Stimulated activated CD8-positive, alpha-beta memory T cell treated with anti-CD3 and anti-CD28 coated beads, Interleukin-2, amount 100 ng/mL, for 1 hour (primary cell): ENCODE results near the gene NKAIN4.
A peak's percentile ranks its signal among the peaks of the same experiment; 100 is the strongest.

Source experiments
- DNase-seq, 2 donors: peaks; one replicate each; pipeline ENCODE4 v3.0.0-alpha.2; 2020; ENCODE audit warnings: low read depth in 2 of 2

Gene NKAIN4

GRCh38 chr20:63254232-63254605 is at the start of gene NKAIN4:
Gene NKAIN4 (minus strand): TSS chr20:63254463. CDS start chr20:63254450, 13 bp downstream.
- DNase-seq = no peak

- DNase-seq = no peak
Measured at GRCh38 chr20:63303095-63303666, 48.9 kb upstream of the NKAIN4 start.

GRCh38 chr20:63301671-63302070 is 47.4 kb upstream of the NKAIN4 start:
- DNase-seq = no peak

DNA sequence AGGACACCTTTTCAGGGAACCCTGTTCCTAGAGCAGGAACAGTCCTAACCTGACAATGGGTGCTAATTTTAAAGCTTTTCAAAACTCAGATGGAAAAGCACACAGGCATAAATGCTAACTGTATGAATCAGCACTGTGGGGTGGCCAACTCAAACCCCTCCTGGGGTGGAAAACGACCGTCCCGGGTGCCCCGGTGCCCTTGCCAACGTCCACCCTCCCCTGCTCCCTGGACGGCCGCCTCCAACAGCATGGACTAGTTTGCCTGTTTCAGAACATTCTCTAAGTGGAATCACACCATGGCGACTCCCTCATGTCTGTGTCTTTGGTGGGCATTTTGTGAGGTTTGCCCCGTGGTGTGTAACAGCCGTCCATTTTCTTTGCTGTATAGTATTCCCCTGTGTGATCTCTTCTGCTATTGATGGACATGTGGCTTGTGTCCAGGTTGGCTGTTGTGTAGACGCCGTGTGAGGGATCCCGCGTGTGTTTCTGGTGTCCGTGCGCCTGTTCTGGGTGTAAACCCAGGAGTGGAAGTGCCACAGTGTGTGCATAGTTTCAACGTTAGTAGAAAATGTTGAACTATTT is 44.6 kb upstream of the NKAIN4 start:
- no peak for DNase-seq

DNA sequence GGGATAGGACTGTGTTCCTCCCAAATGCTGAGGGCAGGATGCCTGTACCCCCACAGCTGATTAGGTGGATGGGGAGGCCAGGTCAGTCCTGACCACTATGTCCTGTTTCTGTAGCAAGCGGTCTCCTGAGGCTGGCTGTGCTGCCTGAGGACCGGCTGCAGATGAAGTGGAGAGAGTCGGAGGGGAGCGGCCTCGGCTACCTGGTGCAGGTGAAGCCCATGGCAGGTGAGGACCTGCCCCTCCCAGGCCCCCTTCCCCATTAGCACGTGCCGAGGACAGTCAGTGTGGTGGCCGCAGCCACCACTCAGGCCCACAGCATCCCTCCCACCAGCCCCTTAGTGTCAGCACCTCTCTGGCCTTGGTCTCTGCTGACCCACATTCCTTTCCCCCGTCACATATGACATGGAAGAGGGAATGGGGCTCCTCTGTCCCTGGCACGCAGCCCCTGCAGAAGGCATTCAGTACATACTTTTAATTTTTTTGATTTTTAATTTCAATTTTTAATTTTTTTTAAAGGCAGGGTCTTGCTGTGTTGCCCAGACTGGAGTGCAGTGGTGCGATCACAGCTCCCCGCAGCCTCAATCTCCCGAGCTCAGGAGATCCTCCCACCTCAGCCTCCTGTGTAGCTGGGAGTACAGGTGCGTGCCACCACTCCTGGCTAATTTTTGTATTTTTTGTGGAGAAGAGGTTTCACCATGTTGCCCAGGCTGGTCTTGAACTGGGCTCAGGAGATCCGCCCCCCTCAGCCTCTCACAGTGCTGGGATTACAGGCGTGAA is 43.7 kb upstream of the NKAIN4 start:
- DNase-seq = no peak

- DNase-seq = no peak
Measured at GRCh38 chr20:63297371-63297781, 43.1 kb upstream of the NKAIN4 start.

DNA sequence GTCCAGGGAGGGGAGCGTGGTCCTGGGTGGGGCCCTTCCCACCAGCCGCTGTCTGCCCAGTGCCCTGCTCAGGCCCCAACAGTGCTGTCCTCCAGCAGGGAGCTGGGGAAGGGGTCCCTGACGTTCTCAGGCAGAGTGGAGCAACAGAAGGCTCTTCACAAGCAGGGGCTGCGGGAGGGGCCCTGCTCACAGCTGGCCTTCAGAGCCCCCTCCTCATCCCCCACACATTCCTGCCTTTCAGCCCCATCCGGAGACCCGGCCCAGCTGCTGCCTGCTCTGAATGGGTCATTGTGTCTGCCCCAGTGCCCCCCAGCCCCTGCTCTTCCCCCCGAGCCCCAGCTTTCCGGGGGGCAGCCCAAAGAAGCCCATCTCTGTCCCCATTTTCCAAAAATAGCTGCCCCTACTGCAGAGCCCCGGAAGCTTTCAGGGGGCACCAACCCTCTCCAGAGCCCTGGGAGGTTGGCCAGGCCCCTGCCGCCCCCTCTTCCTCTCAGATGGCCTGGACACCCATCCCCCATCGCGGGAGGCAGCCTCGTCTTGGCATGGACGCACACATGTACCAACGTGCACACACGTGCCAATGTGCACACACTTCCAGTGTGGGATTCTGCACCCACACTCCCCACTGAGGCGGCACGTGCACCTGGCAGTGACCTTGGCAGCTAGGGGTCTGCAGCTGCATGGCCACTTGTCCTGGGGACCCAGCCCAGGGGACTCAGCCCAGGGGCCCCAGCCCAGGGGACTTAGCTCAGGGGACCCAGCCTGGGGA is 42.5 kb upstream of the NKAIN4 start:
- no peak for DNase-seq

DNA sequence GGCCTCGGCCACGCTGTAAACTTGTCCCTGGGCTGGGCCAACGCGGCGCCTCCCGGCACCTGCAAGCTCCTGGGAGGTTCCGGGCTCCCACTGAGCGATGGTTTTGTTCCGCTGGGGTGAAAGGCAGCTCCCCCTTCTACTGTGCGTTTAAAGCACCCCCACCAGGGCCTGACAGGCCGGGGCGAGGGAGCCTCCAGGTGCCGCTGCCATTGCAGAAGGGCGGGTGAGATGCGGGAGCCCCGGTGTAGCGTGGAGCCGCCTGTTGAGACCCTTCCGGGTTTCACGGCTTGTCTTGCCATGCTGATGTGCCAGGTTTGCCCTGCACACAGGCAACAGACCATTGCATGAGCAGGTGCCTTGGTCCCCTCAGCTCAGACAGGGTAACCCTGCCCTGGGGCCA is 41.6 kb upstream of the NKAIN4 start:
- DNase-seq = no peak

DNA sequence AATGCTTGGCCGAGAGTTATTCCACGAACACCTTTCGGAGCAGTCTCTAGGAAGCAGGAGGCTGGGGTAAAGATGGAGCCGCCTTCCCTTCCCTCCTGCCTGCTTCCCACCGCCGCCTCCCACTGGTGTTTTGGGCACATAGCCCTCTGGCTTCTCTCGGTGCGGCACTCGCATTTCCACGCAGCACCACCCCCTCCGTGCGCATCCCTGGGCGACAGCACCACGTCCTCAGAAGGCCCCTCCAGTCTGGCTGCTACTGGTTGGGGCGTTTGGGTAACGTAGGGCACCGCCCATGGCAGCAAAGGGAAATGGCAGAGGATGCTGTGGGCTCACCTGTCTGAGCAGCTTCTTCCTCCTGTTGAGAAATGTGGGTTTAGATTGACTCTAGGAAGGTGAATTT is 41.2 kb upstream of the NKAIN4 start:
- DNase-seq = no peak

DNA sequence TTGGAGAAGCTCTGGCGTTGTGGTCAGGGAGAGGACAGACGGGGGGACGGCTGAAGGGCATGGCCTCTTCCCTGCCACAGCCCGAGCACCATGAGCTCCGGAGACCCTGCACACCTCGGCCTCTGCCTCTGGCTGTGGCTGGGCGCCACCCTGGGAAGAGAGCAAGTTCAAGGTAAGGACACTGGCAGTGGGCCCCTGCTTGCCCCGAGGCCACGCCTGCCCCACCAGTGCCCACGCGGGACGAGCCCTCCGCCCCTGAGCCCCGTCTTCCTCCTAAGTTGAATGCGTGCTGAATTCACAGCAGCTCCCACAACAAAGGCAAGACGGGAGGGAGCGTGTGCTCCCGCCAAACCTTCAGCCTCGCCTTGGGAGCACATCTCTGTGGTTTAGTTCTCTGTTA is 40.8 kb upstream of the NKAIN4 start:
- DNase-seq = no peak

DNA sequence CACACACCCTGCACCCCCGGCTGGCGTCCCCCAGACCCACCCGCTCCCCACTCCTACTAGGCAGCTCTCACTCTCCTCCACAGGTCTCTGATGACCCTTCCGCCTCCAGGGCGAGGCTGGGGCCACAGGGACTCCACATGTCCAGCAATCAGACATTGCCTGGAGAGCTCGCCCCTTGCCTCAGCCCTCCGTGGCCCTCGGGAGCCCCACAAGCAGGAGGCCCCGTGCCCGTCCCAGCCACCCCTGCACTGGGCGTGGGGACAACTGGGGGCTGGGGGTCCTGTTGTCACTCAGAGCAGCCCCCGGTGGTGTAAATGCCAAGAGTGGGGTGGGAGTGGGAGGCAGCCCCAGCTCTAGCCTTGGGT is 40.3 kb upstream of the NKAIN4 start:
- DNase-seq = no peak

DNA sequence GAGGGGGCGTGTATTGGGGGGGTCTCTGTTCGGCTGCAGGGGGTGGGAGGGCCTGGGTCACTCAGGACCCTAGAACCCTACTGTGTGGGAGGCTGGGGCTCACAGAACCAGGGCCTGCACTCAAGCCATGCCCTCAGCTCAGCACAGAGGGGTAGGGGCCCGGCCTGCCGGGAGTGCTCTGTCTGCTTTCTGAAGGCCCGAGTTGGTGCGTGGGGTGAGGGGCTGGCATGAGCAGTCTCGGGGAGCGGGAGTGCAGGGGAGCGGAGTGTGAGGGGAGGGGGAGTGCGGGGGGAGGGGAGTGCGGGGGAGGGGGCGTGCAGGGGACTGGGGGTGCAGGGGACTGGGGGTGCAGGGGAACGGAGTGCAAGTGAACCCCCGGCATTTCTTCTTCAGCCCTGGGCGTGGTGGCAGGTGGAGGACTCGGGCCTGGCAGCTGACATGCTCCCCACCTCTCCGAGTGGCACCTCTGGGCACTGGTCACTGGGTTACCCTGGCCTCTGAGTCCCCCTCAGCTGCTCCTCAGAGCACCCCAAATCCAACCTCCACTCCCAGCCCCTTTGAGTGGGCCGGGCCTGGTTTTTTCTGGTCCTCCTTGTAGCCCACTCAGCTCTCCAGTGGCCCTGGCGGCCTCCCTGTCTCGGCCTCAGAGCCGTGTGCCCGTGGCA is 39.7 kb upstream of the NKAIN4 start:
- no peak for DNase-seq

GRCh38 chr20:63293456-63293855 is 39.2 kb upstream of the NKAIN4 start:
- DNase-seq = no peak

DNA sequence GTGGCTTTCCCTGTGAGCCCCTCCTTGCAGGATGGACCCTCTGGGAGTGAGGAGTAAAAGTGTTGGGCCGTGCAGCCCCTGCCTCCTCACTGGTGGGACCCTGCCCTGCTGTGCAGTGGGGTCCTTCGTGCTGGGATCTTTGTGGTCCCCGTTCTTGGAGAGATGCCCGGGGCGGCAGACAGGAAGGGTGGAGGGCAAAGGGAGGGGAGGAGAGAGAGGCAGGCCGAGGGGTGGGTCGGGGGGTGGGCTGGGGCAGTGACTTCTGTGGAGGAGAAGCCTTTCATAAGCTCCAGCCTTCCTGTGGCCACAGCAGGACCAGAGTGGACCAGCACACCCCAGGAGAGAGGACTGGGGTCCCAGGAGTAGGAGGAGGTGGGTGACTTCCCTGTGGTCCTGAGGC is 38.6 kb upstream of the NKAIN4 start, which contains the start of gene COL20A1:
Gene COL20A1 (plus strand): TSS at position 283 of the 400 bp plus-strand sequence. CDS start 1,922 bp downstream, outside the sequence.
- no peak for DNase-seq

DNA sequence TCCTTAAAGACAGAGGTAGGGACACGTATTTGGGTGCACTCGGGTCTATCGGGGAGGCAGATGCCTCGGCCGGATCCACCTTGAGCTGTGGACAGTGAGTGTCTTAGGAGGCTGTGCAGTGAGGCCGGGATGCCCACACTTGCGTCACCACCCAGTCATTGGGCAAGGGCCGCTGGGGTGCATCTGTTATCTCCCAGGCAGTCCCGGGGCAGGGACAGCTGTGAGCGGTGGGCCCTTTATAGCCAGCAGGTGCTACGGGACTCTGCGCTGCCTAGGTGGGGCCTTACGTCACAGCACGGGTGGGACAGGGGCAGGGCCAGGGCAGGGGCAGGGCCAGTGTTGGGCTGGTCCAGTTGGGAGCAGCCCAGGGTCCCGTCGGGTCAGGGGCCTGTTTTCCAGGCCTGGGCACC is 38.0 kb upstream of the NKAIN4 start:
- DNase-seq = no peak

DNA sequence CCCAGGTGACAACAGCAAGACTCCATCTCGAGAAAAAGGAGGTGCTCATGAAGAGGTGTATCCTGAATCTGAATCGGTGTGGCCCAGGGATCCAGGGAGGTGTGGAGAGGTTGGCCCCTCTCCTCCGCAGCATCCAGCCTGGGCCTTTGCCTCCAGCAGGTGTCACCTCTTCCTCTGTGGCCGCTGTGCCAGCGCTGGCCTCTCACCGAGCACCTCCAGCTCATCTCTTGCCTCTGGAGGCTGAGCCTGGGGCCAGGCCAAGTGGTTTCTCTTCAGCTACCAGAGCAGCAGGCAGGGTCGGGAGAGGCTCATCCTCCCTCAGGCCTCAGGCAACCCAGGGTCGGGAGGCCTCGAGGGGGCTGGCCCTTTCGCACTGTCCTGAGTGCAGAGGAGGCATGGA is 37.5 kb upstream of the NKAIN4 start:
- no peak for DNase-seq

DNA sequence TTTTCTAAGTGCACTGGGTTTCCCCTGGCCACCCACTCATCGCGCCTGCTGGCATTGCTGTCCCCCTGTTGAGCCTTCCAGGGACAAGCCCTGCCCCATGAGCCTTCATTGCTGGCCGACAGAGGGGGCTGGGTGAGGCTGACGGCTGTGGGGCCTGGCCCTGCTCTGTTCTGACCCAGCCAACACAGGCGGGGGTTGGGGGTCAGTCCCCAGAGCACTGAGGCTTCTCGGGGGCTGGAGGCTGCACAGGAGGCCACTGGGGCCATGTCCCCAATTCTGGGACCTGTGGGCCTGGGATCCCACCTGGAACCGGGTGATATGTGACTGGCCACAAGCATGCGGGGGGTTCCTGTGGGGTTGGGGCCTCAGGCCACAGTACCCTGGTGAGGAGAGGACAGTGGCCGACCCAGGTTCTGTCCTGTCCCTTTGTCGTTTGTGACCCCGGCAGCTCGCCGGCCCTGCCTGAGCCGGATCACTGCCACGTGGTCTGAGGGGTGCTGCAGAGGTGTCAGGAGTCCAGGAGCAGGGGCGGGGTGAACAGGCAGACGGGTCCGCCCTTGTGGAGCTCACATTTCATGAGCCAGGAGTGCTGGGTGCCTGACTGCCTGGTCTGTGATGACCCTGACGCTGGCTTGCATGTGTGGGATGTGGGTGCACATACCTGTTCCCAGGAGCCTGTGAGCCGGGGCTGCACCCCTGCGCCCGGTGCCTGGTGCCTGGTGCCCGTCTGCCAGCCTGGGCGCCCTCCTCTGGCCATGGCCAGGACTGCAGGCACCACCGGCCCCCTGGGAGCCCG is 36.6 kb upstream of the NKAIN4 start:
- DNase-seq = peak; percentile 15 to 29

DNA sequence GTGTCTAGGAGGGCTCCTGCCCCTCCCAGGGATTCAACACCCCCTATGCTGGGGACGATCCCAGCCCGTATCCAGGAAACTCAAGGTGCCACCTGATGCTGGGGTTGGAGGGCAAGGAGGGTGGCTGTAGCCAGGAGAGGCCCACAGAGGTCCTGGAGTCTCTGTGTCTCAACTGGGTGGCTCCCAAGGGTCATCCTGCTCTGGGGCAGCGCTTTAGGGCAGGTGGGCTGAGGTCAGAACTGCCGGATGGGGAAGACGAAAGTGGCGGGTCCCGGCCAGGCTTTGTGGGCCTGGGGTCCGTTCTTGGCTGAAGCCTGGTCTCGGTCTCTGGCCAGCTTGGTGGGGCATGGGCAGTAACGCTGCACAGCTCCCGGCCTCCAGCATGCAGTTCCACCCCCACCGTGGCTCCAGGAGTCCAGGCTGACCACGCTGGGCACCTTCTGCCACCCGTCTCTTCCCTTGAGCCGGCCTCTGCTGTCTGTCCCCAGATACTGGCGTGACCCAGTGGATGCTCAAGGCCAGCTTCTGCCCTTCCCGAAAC is 35.9 kb upstream of the NKAIN4 start:
- DNase-seq = no peak

DNA sequence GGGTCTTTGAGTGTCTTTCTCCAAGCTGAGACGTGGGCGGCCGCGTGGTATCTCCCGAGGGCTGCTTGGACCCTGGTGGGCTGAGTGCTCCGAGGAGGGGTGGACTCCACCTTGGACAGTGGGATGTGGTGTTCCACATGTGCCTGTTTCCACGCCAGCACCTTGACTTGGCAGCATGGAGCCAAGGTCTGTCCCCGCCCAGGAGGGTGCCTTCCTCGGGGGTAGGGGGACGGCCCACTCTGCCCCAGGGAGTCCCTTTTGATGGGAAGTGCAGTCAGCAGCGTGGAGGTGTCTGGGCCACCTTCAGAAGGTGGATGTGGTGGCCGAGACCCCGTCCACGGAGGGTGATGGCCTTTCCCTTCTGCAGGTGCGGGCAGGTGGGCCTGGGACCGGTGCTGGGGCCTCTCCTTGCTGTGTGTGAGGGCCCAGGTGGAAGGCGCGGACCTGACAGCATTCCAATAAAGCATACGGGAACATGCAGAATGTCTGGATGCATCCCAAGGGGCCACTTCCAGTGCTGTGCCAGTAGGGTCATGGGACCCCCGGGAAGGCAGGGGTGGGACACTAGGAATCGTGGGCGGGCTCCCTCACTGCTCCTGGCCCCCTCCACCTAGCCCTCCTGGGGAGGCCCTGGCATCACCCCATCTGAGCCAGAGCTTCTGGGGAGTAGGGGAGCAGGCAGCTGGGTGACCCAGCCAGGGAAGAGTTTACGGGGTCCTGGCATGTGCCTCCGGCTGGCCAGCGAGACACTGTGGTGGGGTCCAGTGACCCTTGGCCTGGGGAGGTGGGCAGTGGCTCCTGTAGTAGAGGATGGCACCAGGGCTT is 35.3 kb upstream of the NKAIN4 start:
- no peak for DNase-seq
